ENCODE data around the gene RAB27A.

DNA sequence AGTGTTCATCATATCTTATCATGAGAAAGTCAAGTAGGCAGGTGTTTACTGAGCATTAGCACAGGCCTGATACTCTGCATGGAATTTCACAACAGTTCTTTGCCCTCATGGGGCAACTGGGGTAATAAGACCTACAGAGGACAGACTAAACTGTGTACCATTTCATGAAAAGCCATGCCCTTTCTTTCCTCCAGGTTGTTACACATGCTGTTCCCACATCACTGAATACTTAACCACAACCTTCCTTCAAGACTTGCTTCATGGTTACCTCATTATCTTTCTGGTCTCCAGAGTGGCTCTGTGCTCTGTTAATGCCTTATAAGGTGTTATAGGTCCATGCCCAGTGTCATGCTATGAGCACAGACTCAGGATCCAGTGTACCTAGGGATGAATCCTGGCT lies 64.7 kb downstream of the RAB27A start:
- TF ChIP-seq SP1 (IDR thresholded peaks at IDR 0.05), result no peak
- no peak for TF ChIP-seq FOXM1 (IDR thresholded peaks at IDR 0.05; ENCODE audit: borderline replicate concordance)
- no peak for TF ChIP-seq FOXA1 (IDR thresholded peaks at IDR 0.05)
- TF ChIP-seq TARDBP (IDR thresholded peaks at IDR 0.05), result no peak
- TF ChIP-seq L3MBTL2 (conservative IDR thresholded peaks at IDR 0.05), result no peak
- TF ChIP-seq FOXK2 (IDR thresholded peaks at IDR 0.05), result no peak
- TF ChIP-seq BHLHE40 (IDR thresholded peaks at IDR 0.05; ENCODE audit: borderline replicate concordance), result no peak
- TF ChIP-seq, protein P1, sequence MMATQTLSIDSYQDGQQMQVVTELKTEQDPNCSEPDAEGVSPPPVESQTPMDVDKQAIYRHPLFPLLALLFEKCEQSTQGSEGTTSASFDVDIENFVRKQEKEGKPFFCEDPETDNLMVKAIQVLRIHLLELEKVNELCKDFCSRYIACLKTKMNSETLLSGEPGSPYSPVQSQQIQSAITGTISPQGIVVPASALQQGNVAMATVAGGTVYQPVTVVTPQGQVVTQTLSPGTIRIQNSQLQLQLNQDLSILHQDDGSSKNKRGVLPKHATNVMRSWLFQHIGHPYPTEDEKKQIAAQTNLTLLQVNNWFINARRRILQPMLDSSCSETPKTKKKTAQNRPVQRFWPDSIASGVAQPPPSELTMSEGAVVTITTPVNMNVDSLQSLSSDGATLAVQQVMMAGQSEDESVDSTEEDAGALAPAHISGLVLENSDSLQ (IDR thresholded peaks at IDR 0.05), result no peak
